Omental fat pad (tissue), 4 donors: Measurements from ENCODE around the gene KRT13. TPM values are rescaled to one million over a fixed set of nuclear protein-coding genes. Genes with fewer than 3 reads are reported as not detected.

Source experiments
- ATAC-seq: fragments of 150-250 bp; one replicate; pipeline ENCODE4 v1.9.1; 2016; ENCODE audit warnings: mild to moderate bottlenecking, moderate library complexity; ENCODE audit not compliant: low FRiP score
- DNase-seq: peaks from one replicate; pipeline ENCODE4 v3.0.0-alpha.2; 2019; ENCODE audit warnings: low spot score
- CTCF ChIP-seq, 3 donors: fragments of 450-650 bp; IDR thresholded peaks; one replicate each; pipeline ENCODE4 v1.5.1; 2016 to 2017; ENCODE audit warnings: antibody characterized with exemption in 3 of 3, mild to moderate bottlenecking in 3 of 3, moderate library complexity in 2 of 3
- total RNA-seq, 4 donors: library from RNA; depleted of rRNA; stranded (reverse); fragments of >200 nt; gene quantifications; one replicate each; pipeline ENCODE4 v1.1.0, GENCODE V29; 2016

Gene KRT13
- total RNA-seq, 4 donors from 2014 or later = 0.65 TPM; not detected in 3

GRCh38 chr17:41548844-41549595 is 43.6 kb upstream of the KRT13 start:
- ATAC-seq = peak; percentile 73
- TF ChIP-seq CTCF (IDR thresholded peaks at IDR 0.05) = peak in 2 of 3 donors; percentile 2 to 7

GRCh38 chr17:41547921-41548843 is 42.8 kb upstream of the KRT13 start:
- DNase-seq (peak; percentile 68), ATAC-seq (peak; percentile 90)
- no peak for TF ChIP-seq CTCF (IDR thresholded peaks at IDR 0.05)

More at GRCh38 chr17:41548844-41549595, 43.6 kb upstream of the KRT13 start:
- DNase-seq = peak; percentile 81

- DNase-seq (no peak), ATAC-seq (peak; percentile 52)
- no peak for TF ChIP-seq CTCF (IDR thresholded peaks at IDR 0.05)
Observed at GRCh38 chr17:41547378-41547841, 42.0 kb upstream of the KRT13 start.

GRCh38 chr17:41546819-41547218 is 41.4 kb upstream of the KRT13 start:
- TF ChIP-seq CTCF (IDR thresholded peaks at IDR 0.05) = no peak
- DNase-seq (no peak), ATAC-seq (no peak)

- DNase-seq (no peak), ATAC-seq (no peak)
- TF ChIP-seq CTCF (IDR thresholded peaks at IDR 0.05) = no peak
Observed at GRCh38 chr17:41545829-41546410, 40.5 kb upstream of the KRT13 start.

- no peak for TF ChIP-seq CTCF (IDR thresholded peaks at IDR 0.05)
- DNase-seq = no peak
- no peak for ATAC-seq
Observed at GRCh38 chr17:41544935-41545334, 39.5 kb upstream of the KRT13 start.
